Activated T-helper 1 cell treated with anti-CD3 and anti-CD28 coated beads, Interleukin-12 subunit alpha, Interleukin-12 subunit beta, Interleukin-2, Interleukin-4 antibody, amounts not matched to agents 30 ng/mL and 10 ng/mL and 1 ng/mL, durations not matched to agents 14 hours and 24 hours and 36 hours (primary cell): ENCODE data around the gene DRD4. TPM values are rescaled to one million over a fixed set of nuclear protein-coding genes. Genes with fewer than 3 reads are reported as not detected.

Experiments used
- DNase-seq: peaks from one replicate; pipeline ENCODE4 v3.0.0; 2021; ENCODE audit warnings: low spot score
- H3K27ac Mint-ChIP-seq: one replicate; pipeline ENCODE4 v1.8.0; 2021; ENCODE audit warnings: mild to moderate bottlenecking, mixed read lengths
- H3K27me3 Mint-ChIP-seq: one replicate; pipeline ENCODE4 v1.8.0; 2022; ENCODE audit warnings: mild to moderate bottlenecking, moderate library complexity, mixed read lengths; ENCODE audit not compliant: insufficient read depth
- H3K36me3 Mint-ChIP-seq: one replicate; pipeline ENCODE4 v1.8.0; 2021; ENCODE audit warnings: low read depth, mixed read lengths
- H3K4me1 Mint-ChIP-seq: one replicate; pipeline ENCODE4 v1.8.0; 2021; ENCODE audit warnings: low read depth, mixed read lengths
- H3K4me3 Mint-ChIP-seq: one replicate; pipeline ENCODE4 v1.8.0; 2021; ENCODE audit warnings: mild to moderate bottlenecking, moderate library complexity, mixed read lengths
- H3K9me3 Mint-ChIP-seq: one replicate; pipeline ENCODE4 v1.8.0; 2021; ENCODE audit warnings: mixed read lengths
- intact Hi-C: fragments of 100-400 bp; cut with micrococcal nuclease; formaldehyde crosslinking; loops from one replicate; pipeline ENCODE4 v1.15.1; 2024
- total RNA-seq: library from RNA; stranded (reverse); gene quantifications from 2 replicates; pipeline ENCODE4 v1.2.3, GENCODE V29; 2022

The DRD4 gene
- total RNA-seq, 1 donor from 2014 or later: 0.47 TPM

- Mint-ChIP-seq H3K27me3 (no peaks in the 10 kb centered on the region), H3K9me3 (no peaks in the 10 kb centered on the region), H3K27ac (peak overlapping the region; percentile 48), H3K4me3 (peak overlapping the region; percentile 86), H3K4me1 (peaks cover 7% of the 10 kb centered on the region), H3K36me3 (peaks cover 17% of the 10 kb centered on the region)
- intact Hi-C loops: loop anchor here (2.0 kb wide), 1 partner anchor 45 kb away; no protein-coding TSS in a partner anchor
- DNase-seq: peak; percentile 53
Measured at GRCh38 chr11:613369-613968, 23.6 kb upstream of the DRD4 start.

GRCh38 chr11:614021-614622 lies 22.9 kb upstream of the DRD4 start:
- Mint-ChIP-seq H3K27me3 (no peaks in the 10 kb centered on the region), H3K4me3 (peak overlapping the region; percentile 86), H3K9me3 (no peaks in the 10 kb centered on the region), H3K4me1 (peaks cover 7% of the 10 kb centered on the region), H3K36me3 (peaks cover 15% of the 10 kb centered on the region), H3K27ac (peak overlapping the region; percentile 72)
- DNase-seq: no peak
- intact Hi-C loops: no loop called here

GRCh38 chr11:614623-615503 lies 22.2 kb upstream of the DRD4 start:
- no peak for DNase-seq
- Mint-ChIP-seq H3K27ac (peak overlapping the region; percentile 72), H3K9me3 (no peaks in the 10 kb centered on the region), H3K4me3 (peak overlapping the region; percentile 86), H3K27me3 (no peaks in the 10 kb centered on the region), H3K4me1 (peaks cover 7% of the 10 kb centered on the region), H3K36me3 (peaks cover 15% of the 10 kb centered on the region)
- intact Hi-C loops: loop anchor here (1.0 to 5.0 kb wide), 3 partner anchors 27 to 182 kb away; partner anchors contain the start of genes LMNTD2, RASSF7 and SLC25A22

- intact Hi-C loops: loop anchor here (1.0 to 5.0 kb wide), 7 partner anchors 13 to 182 kb away; partner anchors contain the start of genes LMNTD2, LRRC56, PHRF1 and RASSF7
- H3K4me1 Mint-ChIP-seq: peaks cover 7% of the 10 kb centered on the region
- peak; percentile 88 for DNase-seq
- no peaks in the 10 kb centered on the region for H3K27me3 Mint-ChIP-seq
- H3K36me3 Mint-ChIP-seq: peaks cover 14% of the 10 kb centered on the region
- H3K4me3 Mint-ChIP-seq: peak within 1 kb of the TSS; percentile 86
- peak within 1 kb of the TSS; percentile 85 for H3K27ac Mint-ChIP-seq
- H3K9me3 Mint-ChIP-seq: no peaks in the 10 kb centered on the region
Measured at GRCh38 chr11:615504-616319, 21.4 kb upstream of the DRD4 start, which contains the start of gene IRF7. TSS of gene IRF7 (minus strand) at chr11:615950. CDS start at chr11:615364, 586 bp downstream.

GRCh38 chr11:616320-617198 lies 20.5 kb upstream of the DRD4 start:
- no peak for DNase-seq
- H3K4me3 Mint-ChIP-seq: peak overlapping the region; percentile 86

GRCh38 chr11:617199-617911 lies 19.7 kb upstream of the DRD4 start:
- Mint-ChIP-seq H3K4me1 (peaks cover 1% of the 10 kb centered on the region), H3K4me3 (no peak overlapping the region), H3K36me3 (peaks cover 6% of the 10 kb centered on the region), H3K9me3 (no peaks in the 10 kb centered on the region), H3K27ac (no peak overlapping the region), H3K27me3 (no peaks in the 10 kb centered on the region)
- intact Hi-C loops: loop anchor here (5.0 kb wide), 1 partner anchor 180 kb away; the partner anchor contains the start of gene SLC25A22
- no peak for DNase-seq

More at GRCh38 chr11:616320-617198, 20.5 kb upstream of the DRD4 start:
- Mint-ChIP-seq H3K27me3 (no peaks in the 10 kb centered on the region), H3K9me3 (no peaks in the 10 kb centered on the region), H3K27ac (peak overlapping the region; percentile 85), H3K4me1 (peaks cover 7% of the 10 kb centered on the region), H3K36me3 (peaks cover 11% of the 10 kb centered on the region)
- intact Hi-C loops: loop anchor here (1.0 to 5.0 kb wide), 5 partner anchors 12 to 181 kb away; partner anchors contain the start of genes LRRC56, PHRF1 and SLC25A22

- DNase-seq: no peak
- H3K4me1 Mint-ChIP-seq: no peaks in the 10 kb centered on the region
- H3K36me3 Mint-ChIP-seq: peaks cover 6% of the 10 kb centered on the region
- no peak overlapping the region for H3K27ac Mint-ChIP-seq
- no peak overlapping the region for H3K4me3 Mint-ChIP-seq
- H3K9me3 Mint-ChIP-seq: no peaks in the 10 kb centered on the region
- H3K27me3 Mint-ChIP-seq: no peaks in the 10 kb centered on the region
- intact Hi-C loops: loop anchor here (5.0 kb wide), 1 partner anchor 179 kb away; the partner anchor contains the start of gene SLC25A22
Measured at GRCh38 chr11:617912-618682, 19.0 kb upstream of the DRD4 start.

GRCh38 chr11:618856-619627 lies 18.0 kb upstream of the DRD4 start:
- no peak overlapping the region for H3K27ac Mint-ChIP-seq
- intact Hi-C loops: loop anchor here (5.0 kb wide), 1 partner anchor 178 kb away; the partner anchor contains the start of gene SLC25A22
- no peak for DNase-seq
- H3K36me3 Mint-ChIP-seq: peaks cover 6% of the 10 kb centered on the region
- H3K4me3 Mint-ChIP-seq: no peak overlapping the region
- H3K9me3 Mint-ChIP-seq: no peaks in the 10 kb centered on the region
- no peaks in the 10 kb centered on the region for H3K27me3 Mint-ChIP-seq
- H3K4me1 Mint-ChIP-seq: no peaks in the 10 kb centered on the region

GRCh38 chr11:619628-620050 lies 17.4 kb upstream of the DRD4 start:
- Mint-ChIP-seq H3K4me1 (no peaks in the 10 kb centered on the region), H3K36me3 (no peaks in the 10 kb centered on the region), H3K27me3 (no peaks in the 10 kb centered on the region), H3K9me3 (no peaks in the 10 kb centered on the region), H3K4me3 (no peak overlapping the region), H3K27ac (no peak overlapping the region)
- intact Hi-C loops: loop anchor here (5.0 kb wide), 1 partner anchor 178 kb away; the partner anchor contains the start of gene SLC25A22
- DNase-seq: no peak

GRCh38 chr11:620201-620600 lies 16.9 kb upstream of the DRD4 start:
- Mint-ChIP-seq H3K36me3 (no peaks in the 10 kb centered on the region), H3K4me3 (no peak overlapping the region), H3K4me1 (no peaks in the 10 kb centered on the region), H3K27me3 (no peaks in the 10 kb centered on the region), H3K27ac (no peak overlapping the region), H3K9me3 (no peaks in the 10 kb centered on the region)
- no peak for DNase-seq
- intact Hi-C loops: no loop called here
